ENCODE results near the gene SESN3. TPM values are rescaled to one million over a fixed set of nuclear protein-coding genes. Genes with fewer than 3 reads are reported as not detected.

SESN3 gene
- total RNA-seq, 1 experiment from 2014 or later, result 1.4 TPM

GRCh38 chr11:95264881-95265280, 33.9 kb upstream of the SESN3 start:
- in situ Hi-C loops (cut with HindIII; ENCODE audit: low pct_unique_long_range_greater_than_20kb, low sequenced_read_pairs), result no loop called here
- CTCF ChIA-PET, result no interaction called here
- intact Hi-C loops (cut with micrococcal nuclease; ENCODE audit: unreplicated experiment), result no loop called here

GRCh38 chr11:95262994-95263765, 32.2 kb upstream of the SESN3 start:
- no peak for TF ChIP-seq POLR2AphosphoS5 (IDR thresholded peaks at IDR 0.05; ENCODE audit: low read depth, low read length)
- no peak for TF ChIP-seq CTCF (IDR thresholded peaks at IDR 0.05)
- TF ChIP-seq REST (IDR thresholded peaks at IDR 0.05; ENCODE audit: insufficient read depth in 1 of 2, low read depth in 2 of 2, low read length in 1 of 2), result no peak
- no peak for TF ChIP-seq TCF7L2 (IDR thresholded peaks at IDR 0.05; ENCODE audit: low read depth, low read length)
- no peak for TF ChIP-seq SIN3A (IDR thresholded peaks at IDR 0.05; ENCODE audit: borderline replicate concordance, insufficient read depth, low read depth, low read length)
- BruUV-seq (replicated peaks), result no TSS peak

More at GRCh38 chr11:95264881-95265280, 33.9 kb upstream of the SESN3 start:
- Histone ChIP-seq H3K4me1 (ENCODE audit: control insufficient read depth, insufficient read depth, low read length) (no peaks in the 10 kb centered on the region), H3K9me3 (ENCODE audit: control insufficient read depth, insufficient read depth, low read depth, low read length) (no peaks in the 10 kb centered on the region), H3K36me3 (ENCODE audit: control insufficient read depth, insufficient read depth, low read length) (no peaks in the 10 kb centered on the region), H3K4me3 (ENCODE audit: low read depth in 2 of 2, low read length in 2 of 2) (no peak overlapping the region), H3K27me3 (ENCODE audit: control insufficient read depth, insufficient read depth, low read length) (no peaks in the 10 kb centered on the region), H3K27ac (ENCODE audit: low read length) (no peak overlapping the region)
- POLR2A ChIA-PET, result no interaction called here
- ATAC-seq (no peak), DNase-seq (ENCODE audit: low read depth, low spot score) (no peak)
- no TSS peak for BruUV-seq (replicated peaks)
- no peak for TF ChIP-seq CTCF (IDR thresholded peaks at IDR 0.05)
- TF ChIP-seq TCF7L2 (IDR thresholded peaks at IDR 0.05; ENCODE audit: low read depth, low read length), result no peak
- no peak for TF ChIP-seq POLR2AphosphoS5 (IDR thresholded peaks at IDR 0.05; ENCODE audit: low read depth, low read length)
- no peak for TF ChIP-seq SIN3A (IDR thresholded peaks at IDR 0.05; ENCODE audit: borderline replicate concordance, insufficient read depth, low read depth, low read length)
- TF ChIP-seq REST (IDR thresholded peaks at IDR 0.05; ENCODE audit: insufficient read depth in 1 of 2, low read depth in 2 of 2, low read length in 1 of 2), result no peak

More at GRCh38 chr11:95262994-95263765, 32.2 kb upstream of the SESN3 start:
- ATAC-seq (no peak), DNase-seq (ENCODE audit: low read depth, low spot score) (no peak)
- Histone ChIP-seq H3K36me3 (ENCODE audit: control insufficient read depth, insufficient read depth, low read length) (no peaks in the 10 kb centered on the region), H3K27ac (ENCODE audit: low read length) (no peak overlapping the region), H3K4me1 (ENCODE audit: control insufficient read depth, insufficient read depth, low read length) (no peaks in the 10 kb centered on the region), H3K4me3 (ENCODE audit: low read depth in 2 of 2, low read length in 2 of 2) (no peak overlapping the region), H3K27me3 (ENCODE audit: control insufficient read depth, insufficient read depth, low read length) (no peaks in the 10 kb centered on the region), H3K9me3 (ENCODE audit: control insufficient read depth, insufficient read depth, low read depth, low read length) (no peaks in the 10 kb centered on the region)
- intact Hi-C loops (cut with micrococcal nuclease; ENCODE audit: unreplicated experiment) (no loop called here), in situ Hi-C loops (cut with HindIII; ENCODE audit: low pct_unique_long_range_greater_than_20kb, low sequenced_read_pairs) (no loop called here)
- CTCF ChIA-PET, result no interaction called here
- POLR2A ChIA-PET, result no interaction called here
